Epithelial cell of esophagus (primary cell): ENCODE data around the gene SEMA7A.
"Not testable (repeated sequence)": the region's sequence is repeated elsewhere in the genome, so short reads cannot be mapped to it uniquely, and the experiment has no call there.

Experiments
- DNase-seq: peaks from one replicate; pipeline ENCODE4 v3.0.0; 2010; ENCODE audit warnings: low read depth
- H3K4me3 ChIP-seq: 2 replicates; pipeline ENCODE4 v1.5.1; 2011; ENCODE audit warnings: mild to moderate bottlenecking, low read length, control low read depth
- TF ChIP-seq, protein P1 (sequence below): IDR thresholded peaks from 2 replicates; pipeline ENCODE4 v1.5.1; 2011; ENCODE audit warnings: low read depth, mild to moderate bottlenecking, low read length, control low read depth, inconsistent platforms; ENCODE audit not compliant: insufficient read depth; ENCODE audit errors: missing control alignments

The SEMA7A gene

DNA sequence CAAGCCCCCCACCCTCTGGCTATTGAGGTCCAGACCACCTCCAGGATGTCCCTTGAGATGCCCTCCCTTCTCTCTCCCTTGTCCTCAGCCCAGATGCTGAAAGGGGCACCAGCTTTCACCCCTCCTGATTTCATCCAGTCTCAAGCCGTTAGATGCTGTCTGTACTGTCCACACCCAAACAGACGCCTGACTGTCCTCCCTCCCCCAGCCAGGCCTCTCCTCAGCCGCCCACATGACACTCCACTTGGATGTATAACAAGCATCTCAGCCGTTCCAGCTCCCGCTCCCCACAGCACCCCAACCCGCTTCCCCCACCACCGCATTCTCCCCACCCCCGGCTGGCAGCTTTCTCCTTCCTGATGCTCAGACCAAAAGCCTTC, 41.3 kb downstream of the SEMA7A start:
- no peak overlapping the region for H3K4me3 ChIP-seq
- TF ChIP-seq, protein P1, sequence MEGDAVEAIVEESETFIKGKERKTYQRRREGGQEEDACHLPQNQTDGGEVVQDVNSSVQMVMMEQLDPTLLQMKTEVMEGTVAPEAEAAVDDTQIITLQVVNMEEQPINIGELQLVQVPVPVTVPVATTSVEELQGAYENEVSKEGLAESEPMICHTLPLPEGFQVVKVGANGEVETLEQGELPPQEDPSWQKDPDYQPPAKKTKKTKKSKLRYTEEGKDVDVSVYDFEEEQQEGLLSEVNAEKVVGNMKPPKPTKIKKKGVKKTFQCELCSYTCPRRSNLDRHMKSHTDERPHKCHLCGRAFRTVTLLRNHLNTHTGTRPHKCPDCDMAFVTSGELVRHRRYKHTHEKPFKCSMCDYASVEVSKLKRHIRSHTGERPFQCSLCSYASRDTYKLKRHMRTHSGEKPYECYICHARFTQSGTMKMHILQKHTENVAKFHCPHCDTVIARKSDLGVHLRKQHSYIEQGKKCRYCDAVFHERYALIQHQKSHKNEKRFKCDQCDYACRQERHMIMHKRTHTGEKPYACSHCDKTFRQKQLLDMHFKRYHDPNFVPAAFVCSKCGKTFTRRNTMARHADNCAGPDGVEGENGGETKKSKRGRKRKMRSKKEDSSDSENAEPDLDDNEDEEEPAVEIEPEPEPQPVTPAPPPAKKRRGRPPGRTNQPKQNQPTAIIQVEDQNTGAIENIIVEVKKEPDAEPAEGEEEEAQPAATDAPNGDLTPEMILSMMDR: no peak
- DNase-seq: no peak

DNA sequence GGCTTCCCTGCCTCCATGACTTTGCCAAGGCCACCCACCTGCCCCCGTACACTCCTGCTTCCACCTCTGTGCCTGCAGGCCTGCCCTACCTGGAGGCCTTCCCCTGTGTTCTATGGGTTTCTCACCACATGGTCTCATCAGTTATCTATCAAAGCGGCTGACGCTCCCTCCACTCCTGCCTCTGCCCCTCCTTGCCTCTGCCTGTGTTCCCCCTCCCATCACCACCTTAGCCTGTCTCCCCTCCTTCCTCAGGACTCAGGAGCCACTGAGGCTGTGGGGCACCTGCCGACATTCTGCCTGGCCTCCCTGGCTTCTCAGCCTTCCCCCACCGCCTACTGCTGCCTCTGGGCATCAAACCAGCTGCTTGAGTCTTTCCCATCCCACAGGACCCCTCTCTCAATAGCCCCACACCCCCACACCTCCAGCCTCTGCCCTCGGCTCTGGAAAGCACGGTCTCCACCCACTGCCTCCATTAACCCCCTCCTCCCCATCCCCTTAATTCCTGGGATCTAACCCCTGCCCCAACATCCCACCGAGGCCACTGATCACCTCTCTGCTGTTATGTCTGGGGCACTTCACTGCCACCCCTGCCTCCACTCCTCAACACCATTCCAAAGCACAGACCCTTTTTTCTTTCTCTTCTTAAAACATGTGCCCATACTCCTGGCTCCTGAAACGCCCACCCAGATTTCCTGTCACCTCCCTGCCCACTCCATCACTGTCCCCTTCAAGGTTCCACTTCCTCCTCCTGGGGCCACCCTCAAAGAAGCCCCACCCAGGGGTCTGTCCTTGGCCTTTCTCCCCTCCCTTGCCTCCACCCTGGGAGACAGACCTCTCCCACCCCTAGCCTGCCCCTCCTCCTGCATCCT, 41.9 kb downstream of the SEMA7A start:
- no peak overlapping the region for H3K4me3 ChIP-seq
- no peak for DNase-seq
- TF ChIP-seq, protein P1: no peak

DNA sequence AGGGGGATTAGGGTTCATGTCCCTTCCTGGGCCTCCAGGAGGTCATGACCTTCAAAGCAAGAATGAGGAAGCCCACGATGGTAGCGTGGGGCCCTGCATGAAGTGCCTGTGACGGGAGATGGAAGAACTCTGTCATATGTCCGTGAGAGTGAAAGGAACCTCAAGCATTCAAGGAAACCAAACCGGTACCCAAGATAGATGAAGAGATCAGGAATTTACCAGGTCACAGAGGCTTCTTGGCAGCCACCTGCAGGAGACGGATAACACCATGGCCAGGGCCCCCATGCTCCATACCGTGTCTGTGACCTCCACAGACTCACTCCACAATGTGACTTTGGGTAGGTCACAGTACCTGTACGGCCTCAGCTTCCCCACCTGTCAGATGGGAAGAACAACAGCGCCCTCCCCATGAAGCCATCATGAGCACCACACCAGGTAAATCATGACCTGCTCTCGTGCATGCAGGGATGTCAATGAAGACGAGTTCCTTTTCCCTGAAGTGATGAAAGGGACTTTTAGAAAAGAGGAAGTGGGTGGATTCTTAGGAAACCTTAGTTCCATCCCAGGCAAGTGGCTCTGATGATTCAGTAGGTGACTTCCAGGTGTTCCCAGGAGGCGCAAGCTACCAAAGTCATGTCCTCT, 43.0 kb downstream of the SEMA7A start:
- TF ChIP-seq, protein P1: no peak
- H3K4me3 ChIP-seq: no peak overlapping the region
- no peak for DNase-seq

DNA sequence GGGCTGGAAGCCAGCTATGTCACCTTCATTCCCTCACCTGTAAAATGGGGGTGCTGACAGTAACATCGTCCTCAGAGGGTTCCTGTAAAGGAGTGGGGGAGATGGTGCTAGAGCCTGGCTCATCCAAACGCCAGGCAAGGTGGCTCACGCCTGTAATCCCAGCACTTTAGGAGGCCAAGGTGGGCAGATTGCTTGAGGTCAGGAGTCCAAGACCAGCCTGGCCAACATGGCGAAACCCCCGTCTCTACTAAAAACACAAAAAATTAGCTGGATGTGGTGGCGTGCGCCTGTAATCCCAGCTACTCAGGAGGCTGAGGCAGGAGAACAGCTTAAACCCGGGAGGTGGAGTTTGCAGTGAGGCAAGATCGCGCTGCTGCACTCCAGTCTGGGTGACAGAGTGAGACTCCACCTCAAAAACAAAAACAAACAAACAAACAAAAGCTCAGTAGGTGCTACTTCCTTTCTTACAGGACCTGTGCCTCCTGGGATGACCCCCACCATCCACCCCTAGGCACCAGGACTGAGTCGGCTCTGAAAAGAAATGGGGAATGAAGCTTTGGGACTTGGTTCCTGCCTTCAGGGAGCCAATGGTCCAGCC, 43.6 kb downstream of the SEMA7A start:
- not testable (repeated sequence) for DNase-seq, H3K4me3 ChIP-seq

DNA sequence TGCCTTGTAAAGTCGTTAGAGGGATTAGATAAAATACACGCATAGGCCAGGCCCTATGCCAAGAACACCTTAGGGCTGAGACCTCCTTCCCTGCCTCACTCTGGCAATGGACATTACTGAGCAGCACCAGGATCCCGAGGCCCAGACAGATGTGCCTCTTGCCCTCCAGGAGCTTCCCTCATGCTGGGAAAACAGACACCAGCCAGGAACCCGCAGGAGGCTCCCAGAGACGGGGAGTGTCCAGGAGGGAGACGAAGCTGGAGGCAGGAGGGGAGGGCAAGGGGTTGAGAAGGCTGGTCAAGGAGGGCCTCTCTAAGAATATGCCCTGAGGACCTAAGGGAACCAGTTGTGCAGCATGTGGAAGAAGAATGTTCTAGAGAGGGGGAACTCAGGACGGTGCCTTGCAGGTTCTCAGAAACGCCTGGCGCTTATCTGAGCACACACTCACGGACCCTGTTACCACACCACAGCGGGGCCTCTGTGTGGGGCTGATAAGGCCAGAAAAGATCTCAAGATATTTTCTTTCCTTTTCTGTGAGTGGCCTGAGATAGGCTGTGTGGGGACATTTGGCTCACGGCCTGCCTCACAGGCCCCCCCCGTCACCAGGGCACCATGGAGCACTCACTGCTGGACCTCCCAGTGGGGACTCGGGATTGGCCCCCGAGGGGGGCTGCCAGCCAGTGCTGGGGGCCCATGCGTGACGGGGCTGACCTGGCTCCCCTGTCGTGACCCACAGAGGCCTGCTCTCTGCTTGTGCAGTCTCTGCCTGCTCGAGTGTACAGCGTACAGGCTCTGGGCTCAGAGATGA, 44.3 kb downstream of the SEMA7A start:
- H3K4me3 ChIP-seq: no peak overlapping the region
- TF ChIP-seq, protein P1: no peak
- DNase-seq: no peak

DNA sequence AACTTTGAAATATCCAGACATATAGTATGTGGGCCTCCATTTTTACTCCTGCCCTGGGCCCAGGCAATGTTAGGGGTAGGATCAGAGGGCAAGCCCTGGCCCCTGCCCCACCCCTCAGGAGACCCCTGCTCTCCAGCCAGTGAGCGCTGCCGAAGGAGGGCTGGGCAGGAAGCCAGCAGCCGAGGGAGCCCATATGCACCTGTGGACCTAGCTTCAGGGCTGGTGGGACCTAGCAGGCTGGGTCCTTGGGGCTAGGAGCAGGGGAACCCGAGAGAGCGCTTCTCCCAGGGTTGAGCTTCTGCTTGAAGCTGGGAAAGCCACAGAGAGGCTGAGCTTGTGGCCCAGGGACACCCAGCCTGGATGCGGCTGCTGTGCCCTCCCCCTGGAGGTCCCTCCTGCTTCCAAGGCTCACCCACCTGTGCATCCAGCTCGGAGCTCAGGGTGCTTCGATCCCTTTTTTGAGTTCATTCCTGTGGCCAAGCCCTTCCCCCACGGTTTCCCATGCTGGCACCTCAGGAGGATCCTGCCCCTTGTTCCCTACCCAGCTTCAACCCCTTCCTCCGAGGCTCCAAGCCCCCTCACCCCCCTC, 45.3 kb downstream of the SEMA7A start:
- TF ChIP-seq, protein P1: no peak
- no peak overlapping the region for H3K4me3 ChIP-seq
- no peak for DNase-seq
